ENCODE data around the gene PDGFD.

The PDGFD gene

DNA sequence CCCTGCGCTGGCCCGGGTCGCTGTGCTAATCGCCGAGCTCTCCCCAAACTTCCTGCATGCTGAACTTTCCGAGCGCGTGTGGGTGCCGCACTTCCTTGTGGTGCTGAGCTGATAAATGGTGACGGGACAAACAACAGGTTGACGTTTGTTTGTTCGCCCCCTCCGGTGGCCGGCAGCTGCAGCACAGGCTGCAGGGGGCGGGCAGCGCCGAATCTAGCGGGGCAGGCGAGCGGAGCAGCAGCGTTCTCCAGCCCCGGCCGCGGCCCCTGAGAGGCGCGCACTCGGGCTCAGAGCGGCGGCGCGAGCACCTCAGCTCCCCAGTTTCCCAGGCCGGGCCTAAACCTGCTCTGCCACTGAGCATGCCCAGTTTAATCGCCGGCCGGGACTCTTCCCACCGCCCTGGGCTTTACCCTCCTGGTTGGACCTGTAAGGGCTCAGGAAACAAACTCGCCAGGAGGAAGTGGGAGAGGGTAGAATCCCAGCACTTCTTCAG, at the start of gene PDGFD:
TSS of gene PDGFD (minus strand) at position 120 of the 493 bp plus-strand sequence.
- H3K27ac ChIP-seq: peak within 1 kb of the TSS; percentile 53 to 82
- peak; percentile 78 for DNase-seq (ENCODE audit: low spot score)

DNA sequence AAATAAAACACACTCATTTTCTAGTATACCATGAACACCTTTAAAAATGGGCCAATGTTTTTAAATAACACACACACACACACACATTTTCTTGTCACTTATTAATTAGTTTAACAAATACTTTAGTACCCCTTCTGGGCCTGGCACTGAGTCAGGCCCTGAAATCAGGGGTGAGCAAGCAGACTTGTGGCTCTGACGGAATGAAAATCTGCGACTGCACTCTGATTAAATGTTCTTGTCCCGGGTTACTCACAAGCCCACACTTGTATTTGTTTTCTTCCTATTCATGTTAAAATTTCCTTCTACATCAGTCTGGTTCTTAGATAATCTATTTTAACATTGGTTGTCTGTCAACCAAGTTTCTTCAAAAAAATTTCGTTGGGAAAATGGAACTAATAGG, 43.0 kb upstream of the PDGFD start:
- TF ChIP-seq, protein P1, sequence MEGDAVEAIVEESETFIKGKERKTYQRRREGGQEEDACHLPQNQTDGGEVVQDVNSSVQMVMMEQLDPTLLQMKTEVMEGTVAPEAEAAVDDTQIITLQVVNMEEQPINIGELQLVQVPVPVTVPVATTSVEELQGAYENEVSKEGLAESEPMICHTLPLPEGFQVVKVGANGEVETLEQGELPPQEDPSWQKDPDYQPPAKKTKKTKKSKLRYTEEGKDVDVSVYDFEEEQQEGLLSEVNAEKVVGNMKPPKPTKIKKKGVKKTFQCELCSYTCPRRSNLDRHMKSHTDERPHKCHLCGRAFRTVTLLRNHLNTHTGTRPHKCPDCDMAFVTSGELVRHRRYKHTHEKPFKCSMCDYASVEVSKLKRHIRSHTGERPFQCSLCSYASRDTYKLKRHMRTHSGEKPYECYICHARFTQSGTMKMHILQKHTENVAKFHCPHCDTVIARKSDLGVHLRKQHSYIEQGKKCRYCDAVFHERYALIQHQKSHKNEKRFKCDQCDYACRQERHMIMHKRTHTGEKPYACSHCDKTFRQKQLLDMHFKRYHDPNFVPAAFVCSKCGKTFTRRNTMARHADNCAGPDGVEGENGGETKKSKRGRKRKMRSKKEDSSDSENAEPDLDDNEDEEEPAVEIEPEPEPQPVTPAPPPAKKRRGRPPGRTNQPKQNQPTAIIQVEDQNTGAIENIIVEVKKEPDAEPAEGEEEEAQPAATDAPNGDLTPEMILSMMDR (IDR thresholded peaks at IDR 0.05): no peak
- Histone ChIP-seq H3K27ac (no peak overlapping the region), H3K4me3 (no peak overlapping the region)
- no peak for DNase-seq (ENCODE audit: low spot score)

More for the DNA sequence above, at the start of gene PDGFD:
- TF ChIP-seq, protein P1 (IDR thresholded peaks at IDR 0.05): peak; percentile 13
- peak within 1 kb of the TSS; percentile 71 for H3K4me3 ChIP-seq

GRCh38 chr11:104205838-104206237, 41.9 kb upstream of the PDGFD start:
- DNase-seq (ENCODE audit: low spot score): no peak
- Histone ChIP-seq H3K27ac (no peak overlapping the region), H3K4me3 (no peak overlapping the region)
- TF ChIP-seq, protein P1 (IDR thresholded peaks at IDR 0.05): no peak

DNA sequence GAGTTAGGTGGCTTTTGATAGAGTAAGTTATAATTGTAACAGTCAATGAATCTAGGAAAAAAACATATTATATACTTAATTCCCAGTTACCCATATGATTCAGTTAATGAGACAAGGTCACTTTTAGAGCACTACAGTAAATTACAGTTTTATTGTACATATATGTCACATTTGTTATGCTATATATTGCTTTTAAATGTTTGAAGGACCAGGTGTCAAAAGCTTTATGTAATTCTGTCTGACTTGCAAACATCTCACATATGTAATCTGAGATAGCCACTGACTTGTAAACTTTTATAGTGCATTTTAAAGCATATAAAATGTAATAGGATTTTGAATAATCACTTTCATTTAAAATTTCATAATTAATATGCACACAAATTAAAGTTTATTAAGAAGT, 36.7 kb upstream of the PDGFD start:
- TF ChIP-seq, protein P1 (IDR thresholded peaks at IDR 0.05): no peak
- no peak for DNase-seq (ENCODE audit: low spot score)
- no peak overlapping the region for H3K27ac ChIP-seq
- H3K4me3 ChIP-seq: no peak overlapping the region

GRCh38 chr11:104199053-104199452, 35.1 kb upstream of the PDGFD start:
- no peak for DNase-seq (ENCODE audit: low spot score)
- no peak overlapping the region for H3K27ac ChIP-seq
- TF ChIP-seq, protein P1 (IDR thresholded peaks at IDR 0.05): no peak
- no peak overlapping the region for H3K4me3 ChIP-seq

- DNase-seq (ENCODE audit: low spot score): no peak
- TF ChIP-seq, protein P1 (IDR thresholded peaks at IDR 0.05): no peak
- H3K4me3 ChIP-seq: no peak overlapping the region
- H3K27ac ChIP-seq: no peak overlapping the region
These were observed 34.6 kb upstream of the PDGFD start for GRCh38 chr11:104198576-104198975.

DNA sequence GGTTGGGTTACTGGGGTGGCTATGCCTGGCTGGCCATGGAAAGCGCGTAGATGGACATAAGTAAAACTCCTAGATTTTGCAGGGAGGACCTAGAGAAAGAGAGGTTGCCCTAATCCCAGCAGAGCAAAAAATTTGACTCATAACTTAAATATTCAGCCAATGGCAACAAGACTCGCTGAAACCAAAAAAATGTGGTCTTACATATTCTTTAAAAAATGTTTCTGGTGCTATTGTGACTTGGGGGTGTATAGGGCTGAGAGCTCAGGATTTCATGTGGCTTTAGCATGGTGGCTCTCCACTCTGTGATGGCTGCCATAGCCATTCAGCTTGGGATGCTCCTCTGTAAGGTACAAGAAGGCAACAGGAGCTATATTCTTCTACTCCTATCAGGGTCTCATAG, 27.2 kb upstream of the PDGFD start:
- H3K4me3 ChIP-seq: no peak overlapping the region
- DNase-seq (ENCODE audit: low spot score): no peak
- no peak overlapping the region for H3K27ac ChIP-seq
- TF ChIP-seq, protein P1 (IDR thresholded peaks at IDR 0.05): no peak
